Measurements from ENCODE around the gene CCNY. TPM values are rescaled to one million over a fixed set of nuclear protein-coding genes. Genes with fewer than 3 reads are reported as not detected.

Gene CCNY
- total RNA-seq, 6 experiments from 2014 or later: 22.4 to 49.2 (median 41.4) TPM

DNA sequence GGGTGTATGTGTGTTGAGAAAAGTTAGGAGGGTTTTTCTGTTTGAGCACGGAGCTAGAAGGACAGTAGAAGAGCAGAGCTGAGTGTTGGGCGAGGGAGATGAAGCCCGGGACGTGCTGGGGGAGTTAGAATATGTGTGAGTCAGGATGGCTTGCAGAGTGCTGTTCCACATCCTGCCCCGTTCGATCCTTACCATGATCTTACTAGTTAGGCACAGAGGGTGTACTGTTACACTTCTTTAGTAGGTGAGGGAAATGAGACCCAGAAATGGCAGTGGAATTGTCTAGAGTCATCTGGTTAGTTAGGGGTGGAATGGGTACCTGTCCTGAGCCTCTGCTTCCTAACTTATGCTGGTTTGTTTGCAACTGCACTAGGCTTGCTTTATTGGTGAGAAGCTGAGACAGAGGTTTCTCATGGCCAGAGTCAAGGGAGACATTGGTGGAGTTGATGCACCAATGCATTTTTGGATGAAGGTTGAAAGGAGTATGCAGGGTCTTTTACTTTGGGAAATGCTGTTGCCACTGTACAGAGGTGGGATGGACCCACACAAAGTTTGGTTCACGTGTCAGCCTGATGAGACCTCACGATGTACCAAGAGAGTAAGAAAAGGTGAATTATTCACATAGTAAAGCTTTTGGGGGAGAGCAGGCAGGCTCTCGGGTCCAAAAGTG is 42.4 kb downstream of the CCNY start:
- Histone ChIP-seq H3K27ac (peak overlapping the region in 2 of 3 donors; percentile 50 to 58), H3K36me3 (no peaks in the 10 kb centered on the region), H3K4me3 (no peak overlapping the region), H3K4me1 (peaks cover 0 to 8% (median 0%) of the 10 kb centered on the region in 4 donors), H3K9me3 (no peaks in the 10 kb centered on the region), H3K27me3 (no peaks in the 10 kb centered on the region)
- DNase-seq (no peak), ATAC-seq (no peak)
- TF ChIP-seq POLR2A (IDR thresholded peaks at IDR 0.05): no peak
- TF ChIP-seq, protein P1, sequence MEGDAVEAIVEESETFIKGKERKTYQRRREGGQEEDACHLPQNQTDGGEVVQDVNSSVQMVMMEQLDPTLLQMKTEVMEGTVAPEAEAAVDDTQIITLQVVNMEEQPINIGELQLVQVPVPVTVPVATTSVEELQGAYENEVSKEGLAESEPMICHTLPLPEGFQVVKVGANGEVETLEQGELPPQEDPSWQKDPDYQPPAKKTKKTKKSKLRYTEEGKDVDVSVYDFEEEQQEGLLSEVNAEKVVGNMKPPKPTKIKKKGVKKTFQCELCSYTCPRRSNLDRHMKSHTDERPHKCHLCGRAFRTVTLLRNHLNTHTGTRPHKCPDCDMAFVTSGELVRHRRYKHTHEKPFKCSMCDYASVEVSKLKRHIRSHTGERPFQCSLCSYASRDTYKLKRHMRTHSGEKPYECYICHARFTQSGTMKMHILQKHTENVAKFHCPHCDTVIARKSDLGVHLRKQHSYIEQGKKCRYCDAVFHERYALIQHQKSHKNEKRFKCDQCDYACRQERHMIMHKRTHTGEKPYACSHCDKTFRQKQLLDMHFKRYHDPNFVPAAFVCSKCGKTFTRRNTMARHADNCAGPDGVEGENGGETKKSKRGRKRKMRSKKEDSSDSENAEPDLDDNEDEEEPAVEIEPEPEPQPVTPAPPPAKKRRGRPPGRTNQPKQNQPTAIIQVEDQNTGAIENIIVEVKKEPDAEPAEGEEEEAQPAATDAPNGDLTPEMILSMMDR (IDR thresholded peaks at IDR 0.05): no peak
- intact Hi-C loops (cut with DNase I): no loop called here
- WGBS (ENCODE audit: insufficient coverage, low coverage, low lambda C conversion rate, missing lambda C conversion rate): 61% methylated on average over 9 of the region's 9 CpGs

GRCh38 chr10:35379226-35380137 is 43.2 kb downstream of the CCNY start:
- peaks cover 0 to 2% (median 0%) of the 10 kb centered on the region in 4 donors for H3K4me1 ChIP-seq
- intact Hi-C loops (cut with DNase I): no loop called here

DNA sequence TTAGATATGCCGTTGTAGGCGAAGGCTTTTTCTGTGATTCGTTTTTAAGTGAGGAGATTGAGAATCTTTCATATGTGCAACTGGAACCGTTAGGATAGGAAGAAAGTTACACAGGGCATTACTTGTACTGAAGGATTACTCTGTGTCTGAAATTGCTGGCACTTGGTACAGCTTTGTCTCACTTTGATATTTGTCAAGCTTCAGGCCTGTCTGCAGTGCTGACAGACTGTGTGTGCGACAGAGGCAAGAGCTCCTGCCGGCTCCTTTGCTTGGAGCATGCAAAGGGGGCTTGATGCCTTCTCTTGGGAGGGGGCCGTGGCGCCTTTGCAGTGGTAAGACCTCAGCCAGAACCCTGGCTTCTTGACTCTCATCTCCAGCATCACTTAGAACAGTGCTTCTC is 45.8 kb downstream of the CCNY start:
- Histone ChIP-seq H3K36me3 (no peaks in the 10 kb centered on the region), H3K9me3 (no peaks in the 10 kb centered on the region), H3K27ac (no peak overlapping the region), H3K4me3 (no peak overlapping the region), H3K27me3 (no peaks in the 10 kb centered on the region), H3K4me1 (peaks cover 0 to 8% (median 2%) of the 10 kb centered on the region in 4 donors)
- no peak for DNase-seq
- intact Hi-C loops (cut with DNase I): no loop called here
- WGBS (ENCODE audit: insufficient coverage, low coverage, low lambda C conversion rate, missing lambda C conversion rate): 91% methylated on average over 4 of the region's 8 CpGs
- no peak for ATAC-seq
- no peak for TF ChIP-seq POLR2A (IDR thresholded peaks at IDR 0.05)
- TF ChIP-seq, protein P1 (IDR thresholded peaks at IDR 0.05): no peak

More at GRCh38 chr10:35379226-35380137, 43.2 kb downstream of the CCNY start:
- DNase-seq (peak in 1 of 3 donors; percentile 40), ATAC-seq (peak; percentile 70 to 86 (median 84))
- Histone ChIP-seq H3K27me3 (no peaks in the 10 kb centered on the region), H3K27ac (peak overlapping the region in 2 of 3 donors; percentile 50 to 58), H3K9me3 (no peaks in the 10 kb centered on the region), H3K36me3 (no peaks in the 10 kb centered on the region), H3K4me3 (no peak overlapping the region)
- WGBS (ENCODE audit: insufficient coverage, low coverage, low lambda C conversion rate, missing lambda C conversion rate): 44% methylated on average over 9 of the region's 11 CpGs
- TF ChIP-seq POLR2A (IDR thresholded peaks at IDR 0.05): no peak
- TF ChIP-seq, protein P1 (IDR thresholded peaks at IDR 0.05): no peak

- intact Hi-C loops (cut with DNase I): no loop called here
- Histone ChIP-seq H3K27ac (no peak overlapping the region), H3K27me3 (no peaks in the 10 kb centered on the region), H3K4me3 (no peak overlapping the region), H3K9me3 (no peaks in the 10 kb centered on the region), H3K4me1 (peaks cover 0 to 11% (median 2%) of the 10 kb centered on the region in 4 donors), H3K36me3 (no peaks in the 10 kb centered on the region)
- TF ChIP-seq POLR2A (IDR thresholded peaks at IDR 0.05): no peak
- TF ChIP-seq, protein P1 (IDR thresholded peaks at IDR 0.05): no peak
- WGBS (ENCODE audit: insufficient coverage, low coverage, low lambda C conversion rate, missing lambda C conversion rate): 92% methylated on average over 8 of the region's 10 CpGs
- DNase-seq: no peak
- peak in 1 of 4 donors; percentile 9 for ATAC-seq
Observed at GRCh38 chr10:35384265-35384868, 48.1 kb downstream of the CCNY start.
